ENCODE data around the gene AKAP11.

Gene AKAP11

GRCh38 chr13:42272804-42273175 lies 838 bp downstream of the AKAP11 start:
- no peak for FAIRE-seq

GRCh38 chr13:42274386-42275097 lies 2.6 kb downstream of the AKAP11 start:
- no peak for FAIRE-seq

GRCh38 chr13:42275098-42275471 lies 3.1 kb downstream of the AKAP11 start:
- no peak for FAIRE-seq

- no peak for FAIRE-seq
Observed at GRCh38 chr13:42275506-42275905, 3.6 kb downstream of the AKAP11 start.

GRCh38 chr13:42276683-42277082 lies 4.7 kb downstream of the AKAP11 start:
- FAIRE-seq, result no peak

GRCh38 chr13:42277618-42278276 lies 5.8 kb downstream of the AKAP11 start:
- FAIRE-seq, result no peak

- no peak for FAIRE-seq
Observed at GRCh38 chr13:42279080-42279479, 7.1 kb downstream of the AKAP11 start.

GRCh38 chr13:42279986-42280385 lies 8.0 kb downstream of the AKAP11 start:
- no peak for FAIRE-seq

- FAIRE-seq, result no peak
Observed at GRCh38 chr13:42280537-42280936, 8.6 kb downstream of the AKAP11 start.

- FAIRE-seq, result no peak
Observed at GRCh38 chr13:42283574-42283973, 11.6 kb downstream of the AKAP11 start.

GRCh38 chr13:42284068-42284467 lies 12.1 kb downstream of the AKAP11 start:
- no peak for FAIRE-seq

GRCh38 chr13:42298392-42298791 lies 26.4 kb downstream of the AKAP11 start:
- FAIRE-seq, result no peak

GRCh38 chr13:42305503-42305902 lies 33.6 kb downstream of the AKAP11 start:
- FAIRE-seq, result no peak

- FAIRE-seq, result no peak
Observed at GRCh38 chr13:42307461-42307860, 35.5 kb downstream of the AKAP11 start.

- FAIRE-seq, result no peak
Observed at GRCh38 chr13:42312817-42313431, 41.0 kb downstream of the AKAP11 start.

GRCh38 chr13:42318570-42318969 lies 46.6 kb downstream of the AKAP11 start:
- no peak for FAIRE-seq

GRCh38 chr13:42320375-42320787 lies 48.4 kb downstream of the AKAP11 start:
- FAIRE-seq, result no peak

GRCh38 chr13:42322806-42323205 lies 50.9 kb downstream of the AKAP11 start:
- no peak for FAIRE-seq

- FAIRE-seq, result no peak
Observed at GRCh38 chr13:42324704-42325103, 52.8 kb downstream of the AKAP11 start.

- no peak for FAIRE-seq
Observed at GRCh38 chr13:42327725-42328124, 55.8 kb downstream of the AKAP11 start.

GRCh38 chr13:42328672-42329071 lies 56.7 kb downstream of the AKAP11 start:
- no peak for FAIRE-seq

GRCh38 chr13:42329239-42329638 lies 57.3 kb downstream of the AKAP11 start:
- FAIRE-seq, result no peak

- no peak for FAIRE-seq
Observed at GRCh38 chr13:42331009-42331408, 59.1 kb downstream of the AKAP11 start.

- FAIRE-seq, result no peak
Observed at GRCh38 chr13:42333613-42334328, 61.8 kb downstream of the AKAP11 start.
